Spleen (tissue), 11 donors: ENCODE measurements around the gene BLID. TPM values are rescaled to one million over a fixed set of nuclear protein-coding genes. Genes with fewer than 3 reads are reported as not detected.

Source experiments
- DNase-seq: peaks from one replicate; pipeline ENCODE4 v3.0.0-alpha.2; 2020
- H3K27ac ChIP-seq, 8 donors: fragments of 200-600 bp; sonication (generic) in 7 of 8; 1 replicate in 4 of 8; 2 replicates in 4 of 8; pipeline versions ENCODE4 v1.5.0 to v1.8.0; 2016 to 2021; ENCODE audit warnings: inconsistent platforms in 4 of 8, mild to moderate bottlenecking in 4 of 8, moderate library complexity in 1 of 8
- H3K27me3 ChIP-seq, 7 donors: fragments of 200-600 bp; sonication (generic) in 6 of 7; replicated peaks in 1 of 7; 1 replicate in 4 of 7; 2 replicates in 3 of 7; pipeline versions ENCODE4 v1.5.0 to v1.8.0; 2016 to 2021; ENCODE audit warnings: inconsistent platforms in 3 of 7, mild to moderate bottlenecking in 1 of 7
- H3K36me3 ChIP-seq, 6 donors: fragments of 200-600 bp; sonication (generic) in 5 of 6; 1 replicate in 4 of 6; 2 replicates in 2 of 6; pipeline versions ENCODE4 v1.5.0 to v1.8.0; 2016 to 2021; ENCODE audit warnings: inconsistent platforms in 2 of 6
- H3K4me1 ChIP-seq, 6 donors: fragments of 200-600 bp; sonication (generic) in 5 of 6; 1 replicate in 3 of 6; 2 replicates in 3 of 6; pipeline versions ENCODE4 v1.5.0 to v1.8.0; 2016 to 2021; ENCODE audit warnings: inconsistent platforms in 3 of 6
- H3K4me3 ChIP-seq, 8 donors: fragments of 200-600 bp; sonication (generic) in 7 of 8; 1 replicate in 4 of 8; 2 replicates in 4 of 8; pipeline versions ENCODE4 v1.5.0 to v1.8.0; 2016 to 2021; ENCODE audit warnings: inconsistent platforms in 4 of 8, mild to moderate bottlenecking in 4 of 8, moderate library complexity in 2 of 8
- H3K9me3 ChIP-seq, 8 donors: fragments of 200-600 bp; sonication (generic) in 7 of 8; 1 replicate in 4 of 8; 2 replicates in 4 of 8; pipeline versions ENCODE4 v1.5.0 to v1.8.0; 2016 to 2021; ENCODE audit warnings: inconsistent platforms in 4 of 8
- POLR2A ChIP-seq, 3 donors: fragments of 450-650 bp; IDR thresholded peaks; one replicate each; pipeline ENCODE4 v1.5.1; 2017; ENCODE audit warnings: antibody characterized with exemption in 3 of 3, mild to moderate bottlenecking in 1 of 3
- POLR2AphosphoS5 ChIP-seq, 3 donors: sonication (generic); formaldehyde crosslinking; IDR thresholded peaks; one replicate each; pipeline ENCODE4 v1.5.1; 2017; ENCODE audit warnings: antibody characterized with exemption in 3 of 3
- WGBS, 5 donors: extraction: QIAGEN DNeasy Blood & Tissue Kit in 3 of 5; methylation state at CpG; one replicate each; pipeline versions ENCODE4 v1.1.5 to v1.1.7; 2013 to 2018; 5-methylcytosine and 5-hydroxymethylcytosine counted together
- intact Hi-C: fragments of 100-400 bp; cut with DNase I; formaldehyde crosslinking; loops from one replicate; pipeline ENCODE4 v1.15.0; 2023; ENCODE audit warnings: low total_unique reads
- polyA plus RNA-seq, 3 donors: library from polyadenylated mRNA; stranded (reverse); fragments of 200-250 nt; gene quantifications; one replicate each; pipeline ENCODE4 v1.2.1, GENCODE V29; 2013
- total RNA-seq, 7 donors: library from RNA; depleted of rRNA in 3 of 7; stranded (reverse); fragments of >200 nt in 3 of 7; fragmentation: NEBNext Ultra II Directional in 4 of 7; extraction: Animal tissue kit (Norgen Biotek cat#: 25700) in 4 of 7; gene quantifications; one replicate each; pipeline versions ENCODE4 v1.1.0 to v1.2.1, GENCODE V29; 2016 to 2021
- TF ChIP-seq, protein P1 (sequence below), 11 experiments: fragments of 200-600 bp in 7 of 11; fragments of 450-650 bp in 4 of 11; sonication (generic) in 4 of 11; IDR thresholded peaks in 8 of 11; conservative IDR thresholded peaks in 3 of 11; 1 replicate in 7 of 11; 2 replicates in 4 of 11; pipeline versions ENCODE4 v1.4.0 to v1.8.0; 2016 to 2021; ENCODE audit warnings: antibody characterized with exemption in 11 of 11, inconsistent platforms in 4 of 11, mild to moderate bottlenecking in 1 of 11
- donor health status: healthy with polysubstance abuse.
- donor health status: DM: no; HTN: no; CAD: no; lungs with moderate emphysema.
- donor health status: DM: no; HTN: no; CAD: no.
- donor health status: Bipolar disorder and iron deficiency.
- donor health status: healthy.
- donor health status: DM: no; HTN: no; CAD: no.
- donor health status: DM: yes; HTN: yes; CAD: no.

The BLID gene
- total and polyA plus RNA-seq, 10 donors, result 0.61 to 0.64 TPM; not detected in 8

DNA sequence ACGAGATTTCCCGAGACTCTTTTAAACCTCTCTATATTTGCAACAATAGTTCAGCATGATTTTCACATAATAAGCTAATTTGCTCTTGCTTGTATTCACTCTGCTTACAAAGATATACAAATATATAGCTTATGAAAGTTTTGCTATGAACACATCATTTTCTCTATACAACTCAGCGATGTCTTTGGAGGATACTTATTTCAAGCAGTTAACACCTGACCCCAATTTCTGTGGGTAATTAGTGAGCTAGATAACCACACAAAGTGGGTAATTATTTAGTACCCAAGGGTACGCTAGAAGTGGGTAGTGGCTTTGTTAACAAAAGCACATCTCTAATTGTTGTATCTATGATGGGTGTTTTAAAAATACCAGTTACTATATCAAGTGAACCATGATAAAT, 12.3 kb downstream of the BLID start:
- H3K27me3 ChIP-seq, result peaks cover 0 to 53% (median 12%) of the 10 kb centered on the region in 7 donors
- H3K4me1 ChIP-seq, result peaks cover 0 to 24% (median 8%) of the 10 kb centered on the region in 6 donors
- H3K9me3 ChIP-seq, result no peaks in the 10 kb centered on the region
- TF ChIP-seq POLR2AphosphoS5 (IDR thresholded peaks at IDR 0.05) (no peak), POLR2A (IDR thresholded peaks at IDR 0.05) (no peak)
- TF ChIP-seq, protein P1, sequence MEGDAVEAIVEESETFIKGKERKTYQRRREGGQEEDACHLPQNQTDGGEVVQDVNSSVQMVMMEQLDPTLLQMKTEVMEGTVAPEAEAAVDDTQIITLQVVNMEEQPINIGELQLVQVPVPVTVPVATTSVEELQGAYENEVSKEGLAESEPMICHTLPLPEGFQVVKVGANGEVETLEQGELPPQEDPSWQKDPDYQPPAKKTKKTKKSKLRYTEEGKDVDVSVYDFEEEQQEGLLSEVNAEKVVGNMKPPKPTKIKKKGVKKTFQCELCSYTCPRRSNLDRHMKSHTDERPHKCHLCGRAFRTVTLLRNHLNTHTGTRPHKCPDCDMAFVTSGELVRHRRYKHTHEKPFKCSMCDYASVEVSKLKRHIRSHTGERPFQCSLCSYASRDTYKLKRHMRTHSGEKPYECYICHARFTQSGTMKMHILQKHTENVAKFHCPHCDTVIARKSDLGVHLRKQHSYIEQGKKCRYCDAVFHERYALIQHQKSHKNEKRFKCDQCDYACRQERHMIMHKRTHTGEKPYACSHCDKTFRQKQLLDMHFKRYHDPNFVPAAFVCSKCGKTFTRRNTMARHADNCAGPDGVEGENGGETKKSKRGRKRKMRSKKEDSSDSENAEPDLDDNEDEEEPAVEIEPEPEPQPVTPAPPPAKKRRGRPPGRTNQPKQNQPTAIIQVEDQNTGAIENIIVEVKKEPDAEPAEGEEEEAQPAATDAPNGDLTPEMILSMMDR (IDR thresholded peaks at IDR 0.05 in 8 of 11, conservative IDR thresholded peaks at IDR 0.05 in 3 of 11), result no peak
- DNase-seq, result no peak
- H3K4me3 ChIP-seq, result no peak overlapping the region
- intact Hi-C loops, result no loop called here
- H3K27ac ChIP-seq, result no peak overlapping the region
- 77 to 86% (median 83%) methylated on average over 4 of the region's 4 CpGs for WGBS, 5 donors
- H3K36me3 ChIP-seq, result no peaks in the 10 kb centered on the region

DNA sequence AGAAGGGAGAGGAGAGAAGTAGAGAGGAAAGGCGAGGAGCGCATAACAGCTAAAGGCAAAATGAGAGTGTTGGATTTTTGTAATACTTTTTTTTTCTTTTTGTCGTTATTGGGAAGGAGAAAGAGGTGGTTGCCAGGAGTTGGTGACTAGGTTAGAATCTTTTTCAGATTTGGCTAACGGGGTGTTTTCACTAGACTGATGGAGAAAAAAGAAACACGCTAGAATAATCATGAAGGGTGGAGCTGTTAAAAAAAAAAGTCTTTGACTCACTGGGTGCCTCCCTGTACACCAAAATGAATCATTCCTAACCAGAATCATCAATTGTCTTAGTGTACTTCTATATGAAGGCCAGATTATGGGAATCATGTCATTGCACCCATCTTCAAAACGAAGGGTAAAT, 12.7 kb downstream of the BLID start:
- WGBS, 5 donors, result 80 to 92% (median 87%) methylated on average over 6 of the region's 6 CpGs
- Histone ChIP-seq H3K9me3 (no peaks in the 10 kb centered on the region), H3K27ac (no peak overlapping the region), H3K4me3 (no peak overlapping the region), H3K27me3 (peaks cover 0 to 57% (median 12%) of the 10 kb centered on the region in 7 donors), H3K4me1 (peaks cover 0 to 24% (median 8%) of the 10 kb centered on the region in 6 donors), H3K36me3 (no peaks in the 10 kb centered on the region)
- no peak for DNase-seq
- intact Hi-C loops, result no loop called here
- TF ChIP-seq POLR2A (IDR thresholded peaks at IDR 0.05) (no peak), POLR2AphosphoS5 (IDR thresholded peaks at IDR 0.05) (no peak)
- TF ChIP-seq, protein P1 (IDR thresholded peaks at IDR 0.05 in 8 of 11, conservative IDR thresholded peaks at IDR 0.05 in 3 of 11), result no peak

DNA sequence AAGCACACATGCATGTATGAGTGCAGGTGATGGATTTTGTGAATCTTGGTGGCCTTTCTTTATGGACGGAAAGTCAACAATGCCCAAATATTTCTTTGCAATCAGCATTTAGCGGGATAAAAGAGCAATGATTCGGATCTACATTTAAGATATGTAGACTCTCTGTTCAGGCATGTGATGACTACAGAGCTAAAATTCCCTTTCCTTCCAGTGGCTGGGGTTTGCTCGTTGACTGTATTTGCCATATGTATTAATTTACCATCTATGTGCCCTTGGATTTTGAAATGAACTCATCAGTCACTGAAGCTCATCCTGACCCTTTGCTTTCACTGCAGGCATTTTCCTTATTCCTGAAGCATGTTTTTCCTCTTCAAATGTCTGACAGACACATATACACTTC, 13.6 kb downstream of the BLID start:
- Histone ChIP-seq H3K27me3 (peaks cover 0 to 66% (median 17%) of the 10 kb centered on the region in 7 donors), H3K4me1 (peaks cover 0 to 24% (median 8%) of the 10 kb centered on the region in 6 donors), H3K27ac (no peak overlapping the region), H3K9me3 (no peaks in the 10 kb centered on the region), H3K36me3 (no peaks in the 10 kb centered on the region), H3K4me3 (no peak overlapping the region)
- no peak for DNase-seq
- TF ChIP-seq POLR2AphosphoS5 (IDR thresholded peaks at IDR 0.05), result no peak
- TF ChIP-seq, protein P1 (IDR thresholded peaks at IDR 0.05 in 8 of 11, conservative IDR thresholded peaks at IDR 0.05 in 3 of 11), result no peak
- TF ChIP-seq POLR2A (IDR thresholded peaks at IDR 0.05), result no peak
- WGBS, 5 donors, result 79 to 93% (median 87%) methylated on average over 4 of the region's 4 CpGs
- intact Hi-C loops, result no loop called here

DNA sequence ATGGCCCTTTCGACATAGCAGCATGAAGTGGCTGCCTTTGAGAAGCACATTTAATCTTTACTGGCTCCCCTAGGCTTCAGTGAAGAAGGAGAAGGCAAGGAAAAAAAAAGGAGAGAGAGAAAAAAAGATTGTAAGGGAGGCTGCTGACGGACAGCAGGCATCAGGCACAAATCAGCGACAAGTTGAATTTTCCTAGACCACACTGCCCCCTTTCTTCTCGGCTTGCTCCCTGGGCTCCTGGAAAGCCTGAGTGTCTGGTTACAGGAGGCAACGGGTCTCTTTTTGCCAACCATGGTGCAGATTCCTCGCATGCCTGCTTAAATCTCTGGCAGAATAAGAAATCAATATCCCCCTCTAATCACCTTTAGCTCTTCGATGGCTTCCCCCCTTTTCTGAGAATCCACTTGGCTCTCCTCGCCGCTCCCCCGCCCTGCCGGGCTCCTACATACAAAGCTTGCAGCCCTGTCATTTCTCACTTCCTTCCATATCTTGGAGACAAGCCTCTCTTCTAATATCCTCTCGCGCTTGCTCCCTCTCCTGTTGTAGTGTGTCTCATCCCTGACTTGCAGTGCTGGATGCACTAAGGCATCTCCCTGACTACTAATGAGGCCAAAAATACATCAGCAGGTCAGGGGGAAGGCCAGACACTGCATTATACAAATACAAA, 14.3 kb downstream of the BLID start:
- Histone ChIP-seq H3K4me1 (peaks cover 0 to 24% (median 8%) of the 10 kb centered on the region in 6 donors), H3K36me3 (no peaks in the 10 kb centered on the region), H3K9me3 (no peaks in the 10 kb centered on the region), H3K4me3 (peak overlapping the region in 6 of 8 donors; percentile 0 to 57 (median 26)), H3K27me3 (peaks cover 0 to 73% (median 23%) of the 10 kb centered on the region in 7 donors), H3K27ac (peak overlapping the region in 6 of 8 donors; percentile 15 to 68 (median 46))
- WGBS, 5 donors, result 4 to 8% (median 4%) methylated on average over 13 of the region's 13 CpGs
- TF ChIP-seq POLR2A (IDR thresholded peaks at IDR 0.05) (no peak), POLR2AphosphoS5 (IDR thresholded peaks at IDR 0.05) (no peak)
- TF ChIP-seq, protein P1 (IDR thresholded peaks at IDR 0.05 in 8 of 11, conservative IDR thresholded peaks at IDR 0.05 in 3 of 11), result peak in 8 of 11 experiments; percentile 11 to 56 (median 27)
- intact Hi-C loops, result no loop called here
- DNase-seq, result no peak
